Endothelial cell of umbilical vein (primary cell): ENCODE results near the gene TSPAN5. TPM values are rescaled to one million over a fixed set of nuclear protein-coding genes. Genes with fewer than 3 reads are reported as not detected.

Source experiments
- BruUV-seq: library from RNA; stranded (reverse); fragments of 400-500 nt; replicated peaks from 2 replicates; lab custom pipeline; 2021; lab: Mats Ljungman, UMichigan
- CTCF ChIA-PET: fragments of 300-600, 350-600 bp; sonication (Branson Sonifier 250); formaldehyde crosslinking; loops from one replicate; lab custom pipeline; 2021; ENCODE audit warnings: antibody characterized with exemption, inconsistent platforms; lab: Charles Lee
- POLR2A ChIA-PET: fragments of 300-600, 350-600 bp; sonication (Branson Sonifier 250); formaldehyde crosslinking; loops from one replicate; lab custom pipeline; 2021; ENCODE audit warnings: antibody characterized with exemption, inconsistent platforms; lab: Charles Lee
- DNase-seq: peaks from one replicate; pipeline ENCODE4 v3.0.0-alpha.2; 2011; ENCODE audit warnings: low read depth, low spot score
- FAIRE-seq: peaks from 2 replicates; lab custom pipeline; 2011; peaks lifted over from hg19 to GRCh38; lab: Jason Lieb, UNC
- H2AFZ ChIP-seq: 2 replicates; pipeline ENCODE4 v1.6.0; 2012; ENCODE audit warnings: low read depth, low read length, control low read depth, inconsistent platforms
- H3K27ac ChIP-seq: 2 replicates; pipeline ENCODE4 v1.5.1; 2011; ENCODE audit warnings: low read depth, mild to moderate bottlenecking, control low read depth, low read length, moderate library complexity; ENCODE audit not compliant: insufficient read depth
- H3K27me3 ChIP-seq, 2 experiments: 2 replicates each; pipeline versions ENCODE4 v1.6.0 to v1.6.1; 2011; ENCODE audit warnings: low read length in 2 of 2, mixed read lengths in 1 of 2; ENCODE audit not compliant: control insufficient read depth in 2 of 2, insufficient read depth in 2 of 2
- H3K36me3 ChIP-seq, 2 experiments: 2 replicates in 1 of 2; 3 replicates in 1 of 2; pipeline ENCODE4 v1.5.1; 2011; ENCODE audit warnings: low read length in 2 of 2, mild to moderate bottlenecking in 1 of 2, moderate library complexity in 1 of 2; ENCODE audit not compliant: control insufficient read depth in 2 of 2, insufficient read depth in 2 of 2; ENCODE audit errors: extremely low read depth in 1 of 2
- H3K4me1 ChIP-seq: 3 replicates; pipeline ENCODE4 v1.5.1; 2011; ENCODE audit warnings: mild to moderate bottlenecking, low read length; ENCODE audit not compliant: control insufficient read depth, insufficient read depth; ENCODE audit errors: extremely low read depth
- H3K4me2 ChIP-seq: 2 replicates; pipeline ENCODE4 v1.6.1; 2011; ENCODE audit warnings: low read length, control low read depth, mixed read lengths; ENCODE audit not compliant: insufficient read depth
- H3K4me3 ChIP-seq, 3 experiments: fragments of 200-600 bp in 1 of 3; sonication (generic), shearing (Covaris generic) in 1 of 3; replicated peaks in 1 of 3; 2 replicates each; pipeline ENCODE4 v1.5.1; 2011 to 2016; ENCODE audit warnings: control low read depth in 3 of 3, low read length in 3 of 3, mild to moderate bottlenecking in 2 of 3, inconsistent platforms in 1 of 3, low read depth in 1 of 3, moderate library complexity in 1 of 3; ENCODE audit not compliant: insufficient read depth in 1 of 3
- H3K79me2 ChIP-seq: 2 replicates; pipeline ENCODE4 v1.6.0; 2012; ENCODE audit warnings: low read length, inconsistent platforms; ENCODE audit not compliant: control insufficient read depth, insufficient read depth
- H3K9ac ChIP-seq: replicated peaks from 2 replicates; pipeline ENCODE3; 2011; ENCODE audit warnings: low read length, control low read depth; ENCODE audit not compliant: insufficient read depth; ENCODE audit errors: extremely low read depth
- H3K9me1 ChIP-seq: replicated peaks from 3 replicates; pipeline ENCODE4 v1.6.0; 2011; ENCODE audit warnings: mild to moderate bottlenecking, low read length; ENCODE audit not compliant: control insufficient read depth, insufficient read depth; ENCODE audit errors: extremely low read depth
- H3K9me3 ChIP-seq: replicated peaks from 2 replicates; pipeline ENCODE4 v1.5.1; 2012; ENCODE audit warnings: low read length, inconsistent platforms; ENCODE audit not compliant: control insufficient read depth, insufficient read depth
- H4K20me1 ChIP-seq: replicated peaks from 2 replicates; pipeline ENCODE3; 2011; ENCODE audit warnings: mild to moderate bottlenecking, low read length; ENCODE audit not compliant: control insufficient read depth, insufficient read depth; ENCODE audit errors: extremely low read depth
- CTCF ChIP-seq, 2 donors: IDR thresholded peaks; 1 replicate in 1 of 2; 2 replicates in 1 of 2; pipeline ENCODE4 v1.5.1; 2011; ENCODE audit warnings: low read length in 2 of 2, mild to moderate bottlenecking in 2 of 2, moderate library complexity in 2 of 2, control low read depth in 1 of 2, inconsistent platforms in 1 of 2, low read depth in 1 of 2; ENCODE audit not compliant: insufficient read depth in 1 of 2; ENCODE audit errors: extremely low read depth in 1 of 2
- EZH2 ChIP-seq: IDR thresholded peaks from 2 replicates; pipeline ENCODE4 v1.6.1; 2012; ENCODE audit warnings: borderline replicate concordance, low read depth, mild to moderate bottlenecking, moderate library complexity, low read length, inconsistent platforms; ENCODE audit not compliant: severe bottlenecking
- FOS ChIP-seq: IDR thresholded peaks from 2 replicates; pipeline ENCODE4 v1.6.1; 2011; ENCODE audit warnings: mild to moderate bottlenecking, low read length, moderate library complexity, borderline replicate concordance; ENCODE audit not compliant: insufficient read depth
- GATA2 ChIP-seq: IDR thresholded peaks from 2 replicates; pipeline ENCODE4 v1.7.0; 2011; ENCODE audit warnings: low read depth, mild to moderate bottlenecking, moderate library complexity, mixed read lengths, low read length; ENCODE audit not compliant: insufficient read length, insufficient read depth
- JUN ChIP-seq: IDR thresholded peaks from 2 replicates; pipeline ENCODE4 v1.6.1; 2011; ENCODE audit warnings: borderline replicate concordance, low read depth; ENCODE audit not compliant: insufficient read length, insufficient read depth
- MAX ChIP-seq: IDR thresholded peaks from 2 replicates; pipeline ENCODE4 v1.6.1; 2011; ENCODE audit not compliant: insufficient read depth, insufficient read length
- MYC ChIP-seq: IDR thresholded peaks from one replicate; pipeline ENCODE4 v1.6.1; 2011; ENCODE audit warnings: mild to moderate bottlenecking, low read depth, low read length
- POLR2A ChIP-seq: IDR thresholded peaks from 2 replicates; pipeline ENCODE4 v1.6.1; 2012; ENCODE audit warnings: low read depth, mild to moderate bottlenecking, control low read depth, low read length
- POLR2AphosphoS5 ChIP-seq: IDR thresholded peaks from 2 replicates; pipeline ENCODE4 v1.6.1; 2012; ENCODE audit warnings: low read depth, mild to moderate bottlenecking, control low read depth, low read length, moderate library complexity; ENCODE audit not compliant: insufficient read depth
- dilution Hi-C: fragments of 300-500 bp; cut with MboI; formaldehyde crosslinking; loops from one replicate; pipeline ENCODE4 v1.15.0; 2019; ENCODE audit warnings: low sequenced_read_pairs; ENCODE audit not compliant: extremely low pct_ligation_motif_present
- intact Hi-C: fragments of 100-400 bp; cut with micrococcal nuclease; formaldehyde crosslinking; loops from one replicate; pipeline ENCODE4 v1.10.0; 2022
- polyA plus RNA-seq, 4 experiments: library from polyadenylated mRNA; depleted of rRNA in 3 of 4; stranded (reverse) in 3 of 4; unstranded in 1 of 4; fragments of >200 nt; gene quantifications; 2 replicates each; pipeline versions ENCODE4 v1.2.1 to v1.2.3, GENCODE V29; 2011 to 2012; ENCODE audit warnings: missing spikeins in 1 of 4
- total RNA-seq: library from RNA; stranded (reverse); gene quantifications from 2 replicates; pipeline ENCODE4 v1.2.3, GENCODE V29; 2021

The TSPAN5 gene
- total and polyA plus RNA-seq, 2 donors (not counting 3 experiments of a cell fraction or from before 2014, with no cell fraction given) = 45.1 to 50.2 TPM

- intact Hi-C loops (no loop called here), dilution Hi-C loops (no loop called here)
- H3K9me1 ChIP-seq = no peaks in the 10 kb centered on the region
- H3K4me1 ChIP-seq = peaks cover 18% of the 10 kb centered on the region
- H2AFZ ChIP-seq = no peak overlapping the region
- peaks cover 0 to 2% of the 10 kb centered on the region in 2 experiments for H3K36me3 ChIP-seq
- TF ChIP-seq CTCF (IDR thresholded peaks at IDR 0.05; ENCODE audit: extremely low read depth in 1 of 2, insufficient read depth in 1 of 2, low read depth in 1 of 2, low read length in 2 of 2) (no peak), POLR2AphosphoS5 (no peak), EZH2 (no peak), MYC (no peak), MAX (no peak), JUN (no peak), FOS (no peak), POLR2A (no peak), GATA2 (no peak)
- no peak overlapping the region for H3K4me3 ChIP-seq
- FAIRE-seq (no peak), DNase-seq (no peak)
- H3K27ac ChIP-seq = no peak overlapping the region
- POLR2A ChIA-PET = no interaction called here
- no peak overlapping the region for H3K9ac ChIP-seq
- no peaks in the 10 kb centered on the region for H3K27me3 ChIP-seq
- H3K79me2 ChIP-seq = peaks cover 85% of the 10 kb centered on the region
- H3K9me3 ChIP-seq = no peaks in the 10 kb centered on the region
- no TSS peak for BruUV-seq
- CTCF ChIA-PET = interaction anchor here (1.0 kb wide), 1 partner anchor 10 kb away, joined by 3 read pairs; no protein-coding TSS in a partner anchor
- H3K4me2 ChIP-seq = no peak overlapping the region
- H4K20me1 ChIP-seq = no peaks in the 10 kb centered on the region
Measured at GRCh38 chr4:98639523-98639922, 18.9 kb downstream of the TSPAN5 start.
